A549 treated with AZD2906 at 1 μM for 4 hours (cell line): ENCODE data around the gene ZDHHC14. TPM values are rescaled to one million over a fixed set of nuclear protein-coding genes. Genes with fewer than 3 reads are reported as not detected.

Source experiments
- total RNA-seq: library from RNA; stranded (reverse); fragments of 200-300 nt; extraction: Qiagen RNA extraction; gene quantifications from 5 replicates; pipeline ENCODE4 v1.2.3, GENCODE V29; 2022

The ZDHHC14 gene
- 3.0 to 3.7 TPM (median 3.3 TPM) in 5 replicates for total RNA-seq

GRCh38 chr6:157380779-157381561 is at the start of gene ZDHHC14:
Gene ZDHHC14, plus strand, starts transcription at chr6:157381190.

Other genes with a start within 250 kb of the ZDHHC14 start
- gene TMEM242, start 57.7 kb upstream of the ZDHHC14 start, total RNA-seq = 6.1 to 7.6 TPM (median 6.3 TPM) in 5 replicates